Body of pancreas (tissue), 4 donors: ENCODE measurements around the gene NXF1.
"Not testable (repeated sequence)": the region's sequence is repeated elsewhere in the genome, so short reads cannot be mapped to it uniquely, and the experiment has no call there.

Experiments used
- CTCF ChIP-seq, 7 experiments: fragments of 450-650 bp in 4 of 7; fragments of 200-600 bp in 3 of 7; sonication (generic) in 3 of 7; IDR thresholded peaks; one replicate each; pipeline ENCODE4 v1.5.1; 2016 to 2019; ENCODE audit warnings: antibody characterized with exemption in 7 of 7
- POLR2A ChIP-seq, 3 donors: fragments of 450-650 bp; IDR thresholded peaks; one replicate each; pipeline ENCODE4 v1.6.1; 2016; ENCODE audit warnings: antibody characterized with exemption in 3 of 3, mild to moderate bottlenecking in 2 of 3

GRCh38 chr11:62842891-62843290 lies 37.7 kb upstream of the NXF1 start:
- not testable (repeated sequence) for TF ChIP-seq POLR2A, CTCF (IDR thresholded peaks at IDR 0.05)
